ENCODE data around the gene KIZ. TPM values are rescaled to one million over a fixed set of nuclear protein-coding genes. Genes with fewer than 3 reads are reported as not detected.
"Not testable (repeated sequence)": the region's sequence is repeated elsewhere in the genome, so short reads cannot be mapped to it uniquely, and the experiment has no call there.

The KIZ gene
- total RNA-seq, 8 experiments from 2014 or later, result 12.6 to 31.2 (median 25.3) TPM

- WGBS, 10 experiments, result 0 to 94% (median 68%) methylated on average over 1 to 7 of the region's 7 CpGs
- ATAC-seq (replicated peaks in 6 of 8), result no peak
- no peaks in the 10 kb centered on the region for H3K4me1 ChIP-seq (replicated peaks in 1 of 2)
- in situ Hi-C loops (cut with MboI; ENCODE audit: low pct_unique_long_range_greater_than_20kb in 2 of 9, low sequenced_read_pairs in 9 of 9, unreplicated experiment in 9 of 9), result loop anchor here in 5 of 9 experiments (25.0 kb wide), 2 partner anchors 271 to 379 kb away; partner anchors contain the start of gene NKX2-2 (in 3 of the 5)
- H3K4me3 ChIP-seq, result no peak overlapping the region
- H3K27ac ChIP-seq, result no peak overlapping the region
Observed at GRCh38 chr20:21241406-21241805, 115.5 kb downstream of the KIZ start.

- no peak for ATAC-seq (replicated peaks in 6 of 8)
- Histone ChIP-seq H3K4me3 (no peak overlapping the region), H3K27ac (no peak overlapping the region), H3K4me1 (replicated peaks in 1 of 2) (no peaks in the 10 kb centered on the region)
- in situ Hi-C loops (cut with MboI; ENCODE audit: low pct_unique_long_range_greater_than_20kb in 2 of 9, low sequenced_read_pairs in 9 of 9, unreplicated experiment in 9 of 9), result loop anchor here in 5 of 9 experiments (25.0 kb wide), 2 partner anchors 268 to 382 kb away; partner anchors contain the start of gene NKX2-2 (in 3 of the 5)
- 50 to 100% (median 83%) methylated on average over 1 to 10 of the region's 12 CpGs; no CpG with 5 or more reads in 1 of the 10 experiments for WGBS, 10 experiments
Observed at GRCh38 chr20:21243811-21244210, 117.9 kb downstream of the KIZ start.

GRCh38 chr20:21244808-21245207 is 118.9 kb downstream of the KIZ start:
- Histone ChIP-seq H3K4me1 (replicated peaks in 1 of 2) (no peaks in the 10 kb centered on the region), H3K4me3 (no peak overlapping the region), H3K27ac (no peak overlapping the region)
- WGBS, 10 experiments, result 40 to 100% (median 100%) methylated on average over 1 to 3 of the region's 3 CpGs; no CpG with 5 or more reads in 2 of the 10 experiments
- in situ Hi-C loops (cut with MboI; ENCODE audit: low pct_unique_long_range_greater_than_20kb in 2 of 9, low sequenced_read_pairs in 9 of 9, unreplicated experiment in 9 of 9), result loop anchor here in 5 of 9 experiments (25.0 kb wide), 2 partner anchors 267 to 383 kb away; partner anchors contain the start of gene NKX2-2 (in 3 of the 5)
- no peak for ATAC-seq (replicated peaks in 6 of 8)

- 39 to 100% (median 88%) methylated on average over 1 to 3 of the region's 3 CpGs; no CpG with 5 or more reads in 1 of the 10 experiments for WGBS, 10 experiments
- H3K4me1 ChIP-seq (replicated peaks in 1 of 2), result no peaks in the 10 kb centered on the region
- no peak overlapping the region for H3K4me3 ChIP-seq
- in situ Hi-C loops (cut with MboI; ENCODE audit: low pct_unique_long_range_greater_than_20kb in 2 of 9, low sequenced_read_pairs in 9 of 9, unreplicated experiment in 9 of 9), result loop anchor here in 5 of 9 experiments (25.0 kb wide), 2 partner anchors 266 to 384 kb away; partner anchors contain the start of gene NKX2-2 (in 3 of the 5)
- ATAC-seq (replicated peaks in 6 of 8), result peak in 3 of 8 experiments; percentile 84 to 89 (median 86)
- H3K27ac ChIP-seq, result no peak overlapping the region
Observed at GRCh38 chr20:21246161-21246560, 120.3 kb downstream of the KIZ start.

DNA sequence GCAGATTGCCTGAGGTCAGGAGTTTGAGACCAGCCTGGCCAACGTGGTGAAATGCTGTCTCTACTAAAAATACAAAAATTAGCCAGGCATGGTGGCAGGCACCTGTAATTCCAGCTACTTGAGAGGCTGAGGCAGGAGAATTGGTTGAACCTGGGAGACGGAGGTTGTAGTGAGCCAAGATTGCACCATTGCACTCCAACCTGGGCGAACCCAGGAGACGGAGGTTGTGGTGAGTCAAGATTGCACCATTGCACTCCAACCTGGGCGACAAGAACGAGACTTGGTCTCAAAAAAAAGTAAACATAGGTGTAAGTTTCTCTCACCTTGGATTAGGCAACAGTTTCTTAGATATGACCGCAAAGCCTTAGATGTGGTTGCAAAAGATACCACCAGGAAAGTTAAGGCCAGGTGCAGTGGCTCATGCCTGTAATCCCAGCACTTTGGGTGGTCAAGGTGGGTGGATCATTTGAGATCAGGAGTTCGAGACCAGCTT is 121.8 kb downstream of the KIZ start:
- H3K4me1 ChIP-seq (replicated peaks in 1 of 2); H3K4me3 ChIP-seq; H3K27ac ChIP-seq; ATAC-seq (replicated peaks in 6 of 8): not testable (repeated sequence)
- WGBS, 10 experiments, result 29 to 90% (median 67%) methylated on average over 1 to 7 of the region's 8 CpGs; no CpG with 5 or more reads in 3 of the 10 experiments
- in situ Hi-C loops (cut with MboI; ENCODE audit: low pct_unique_long_range_greater_than_20kb in 2 of 9, low sequenced_read_pairs in 9 of 9, unreplicated experiment in 9 of 9), result loop anchor here in 5 of 9 experiments (25.0 kb wide), 2 partner anchors 265 to 385 kb away; partner anchors contain the start of gene NKX2-2 (in 3 of the 5)

GRCh38 chr20:21251278-21251677 is 125.4 kb downstream of the KIZ start:
- no peaks in the 10 kb centered on the region for H3K4me1 ChIP-seq (replicated peaks in 1 of 2)
- no peak overlapping the region for H3K4me3 ChIP-seq
- H3K27ac ChIP-seq, result no peak overlapping the region
- in situ Hi-C loops (cut with MboI; ENCODE audit: low pct_unique_long_range_greater_than_20kb in 2 of 9, low sequenced_read_pairs in 9 of 9, unreplicated experiment in 9 of 9), result no loop called here
- WGBS, 10 experiments, result 0 to 100% (median 50%) methylated on average over 1 to 4 of the region's 6 CpGs; no CpG with 5 or more reads in 3 of the 10 experiments
- ATAC-seq (replicated peaks in 6 of 8), result peak in 3 of 8 experiments; percentile 73 to 85 (median 78)

GRCh38 chr20:21257192-21257591 is 131.3 kb downstream of the KIZ start:
- in situ Hi-C loops (cut with MboI; ENCODE audit: low pct_unique_long_range_greater_than_20kb in 2 of 9, low sequenced_read_pairs in 9 of 9, unreplicated experiment in 9 of 9), result no loop called here
- Histone ChIP-seq H3K4me1 (replicated peaks in 1 of 2) (no peaks in the 10 kb centered on the region), H3K27ac (no peak overlapping the region), H3K4me3 (no peak overlapping the region)
- WGBS, 10 experiments, result 43 to 100% (median 81%) methylated on average over 1 to 3 of the region's 3 CpGs; no CpG with 5 or more reads in 2 of the 10 experiments
- no peak for ATAC-seq (replicated peaks in 6 of 8)

- no peak for ATAC-seq (replicated peaks in 6 of 8)
- no peak overlapping the region for H3K27ac ChIP-seq
- in situ Hi-C loops (cut with MboI; ENCODE audit: low pct_unique_long_range_greater_than_20kb in 2 of 9, low sequenced_read_pairs in 9 of 9, unreplicated experiment in 9 of 9), result no loop called here
- H3K4me3 ChIP-seq, result no peak overlapping the region
- no peaks in the 10 kb centered on the region for H3K4me1 ChIP-seq (replicated peaks in 1 of 2)
- WGBS, 10 experiments, result 29 to 92% (median 85%) methylated on average over 1 to 6 of the region's 6 CpGs; no CpG with 5 or more reads in 2 of the 10 experiments
Observed at GRCh38 chr20:21258411-21258810, 132.5 kb downstream of the KIZ start.

DNA sequence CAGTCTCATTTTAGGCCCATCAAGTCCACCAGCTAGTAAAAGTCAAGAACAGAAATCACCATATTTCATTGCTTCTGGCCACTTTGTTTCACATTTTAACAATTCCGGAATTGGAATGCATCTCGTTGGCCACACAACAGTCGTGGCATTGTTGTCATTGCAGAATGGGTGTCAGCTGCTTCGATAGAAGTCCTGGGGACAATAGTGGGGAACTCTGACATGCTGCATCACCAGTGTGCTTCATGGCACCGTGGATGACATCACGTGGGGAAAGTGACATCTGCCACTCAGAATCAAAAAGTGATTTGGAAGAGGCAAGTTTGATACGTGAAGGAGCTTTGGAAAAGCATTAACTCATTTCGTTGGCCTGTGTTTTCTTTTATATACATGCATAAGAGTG is 133.5 kb downstream of the KIZ start:
- no peak for ATAC-seq (replicated peaks in 6 of 8)
- no peak overlapping the region for H3K4me3 ChIP-seq
- WGBS, 10 experiments, result 33 to 92% (median 79%) methylated on average over 3 to 8 of the region's 8 CpGs
- in situ Hi-C loops (cut with MboI; ENCODE audit: low pct_unique_long_range_greater_than_20kb in 2 of 9, low sequenced_read_pairs in 9 of 9, unreplicated experiment in 9 of 9), result no loop called here
- no peak overlapping the region for H3K27ac ChIP-seq
- no peaks in the 10 kb centered on the region for H3K4me1 ChIP-seq (replicated peaks in 1 of 2)

GRCh38 chr20:21262812-21263211 is 136.9 kb downstream of the KIZ start:
- H3K4me3 ChIP-seq, result no peak overlapping the region
- WGBS, 10 experiments, result 0 to 100% (median 55%) methylated on average over 1 to 2 of the region's 2 CpGs; no CpG with 5 or more reads in 4 of the 10 experiments
- in situ Hi-C loops (cut with MboI; ENCODE audit: low pct_unique_long_range_greater_than_20kb in 2 of 9, low sequenced_read_pairs in 9 of 9, unreplicated experiment in 9 of 9), result no loop called here
- H3K27ac ChIP-seq, result no peak overlapping the region
- H3K4me1 ChIP-seq (replicated peaks in 1 of 2), result no peaks in the 10 kb centered on the region
- ATAC-seq (replicated peaks in 6 of 8), result no peak

GRCh38 chr20:21265261-21266190 is 139.6 kb downstream of the KIZ start:
- no peak overlapping the region for H3K4me3 ChIP-seq
- WGBS, 10 experiments, result 17 to 83% (median 50%) methylated on average over 1 to 11 of the region's 15 CpGs; no CpG with 5 or more reads in 1 of the 10 experiments
- ATAC-seq (replicated peaks in 6 of 8), result peak in 3 of 8 experiments; percentile 87 to 93 (median 93)
- H3K27ac ChIP-seq, result no peak overlapping the region
- H3K4me1 ChIP-seq (replicated peaks in 1 of 2), result no peaks in the 10 kb centered on the region
- in situ Hi-C loops (cut with MboI; ENCODE audit: low pct_unique_long_range_greater_than_20kb in 2 of 9, low sequenced_read_pairs in 9 of 9, unreplicated experiment in 9 of 9), result no loop called here

DNA sequence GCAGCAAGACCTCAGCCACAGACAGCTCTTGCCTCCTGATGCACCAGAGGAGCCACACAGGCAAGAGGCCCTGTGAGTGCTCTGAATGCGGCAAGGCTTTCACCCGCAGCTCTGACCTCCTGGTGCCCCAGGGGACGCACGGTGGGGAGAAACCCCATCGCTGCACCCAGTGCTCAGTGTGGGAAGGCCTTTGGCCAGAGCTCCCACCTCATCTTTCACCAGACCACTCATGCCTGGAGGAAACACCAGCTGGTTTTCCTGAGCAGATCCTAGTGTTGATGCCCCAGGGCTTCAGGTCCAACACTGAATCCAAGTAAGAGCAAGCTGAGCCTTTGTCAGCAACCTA is 140.3 kb downstream of the KIZ start:
- H3K27ac ChIP-seq, result no peak overlapping the region
- in situ Hi-C loops (cut with MboI; ENCODE audit: low pct_unique_long_range_greater_than_20kb in 2 of 9, low sequenced_read_pairs in 9 of 9, unreplicated experiment in 9 of 9), result no loop called here
- ATAC-seq (replicated peaks in 6 of 8), result no peak
- no peaks in the 10 kb centered on the region for H3K4me1 ChIP-seq (replicated peaks in 1 of 2)
- H3K4me3 ChIP-seq, result no peak overlapping the region
- 60% methylated on average over 1 of the region's 5 CpGs; no CpG with 5 or more reads in 9 of the 10 experiments for WGBS, 10 experiments

GRCh38 chr20:21269772-21270171 is 143.9 kb downstream of the KIZ start:
- no peak for ATAC-seq (replicated peaks in 6 of 8)
- in situ Hi-C loops (cut with MboI; ENCODE audit: low pct_unique_long_range_greater_than_20kb in 2 of 9, low sequenced_read_pairs in 9 of 9, unreplicated experiment in 9 of 9), result no loop called here
- Histone ChIP-seq H3K4me3 (no peak overlapping the region), H3K27ac (no peak overlapping the region), H3K4me1 (replicated peaks in 1 of 2) (peaks cover 0 to 3% of the 10 kb centered on the region in 2 donors)
- 0 to 62% (median 17%) methylated on average over 1 to 2 of the region's 2 CpGs; no CpG with 5 or more reads in 2 of the 10 experiments for WGBS, 10 experiments

Measured in motor neuron (in vitro differentiated cells).